NOMO-1 treated with DMSO at 0.1 percent for 48 hours (cell line): ENCODE results near the gene NEURL1.
"Not testable (repeated sequence)": the region's sequence is repeated elsewhere in the genome, so short reads cannot be mapped to it uniquely, and the experiment has no call there.

Source experiments
- DNase-seq: peaks from one replicate; lab custom pipeline; 2025; ENCODE audit not compliant: unreplicated experiment; lab: John Stamatoyannopoulos, UW

The NEURL1 gene

GRCh38 chr10:103602028-103602851, 108.7 kb downstream of the NEURL1 start:
- no peak for DNase-seq

GRCh38 chr10:103602852-103603155, 109.3 kb downstream of the NEURL1 start:
- DNase-seq: no peak

GRCh38 chr10:103603382-103603781, 109.9 kb downstream of the NEURL1 start:
- DNase-seq: no peak

- peak; percentile 7 for DNase-seq
Observed at GRCh38 chr10:103605359-103606096, 112.0 kb downstream of the NEURL1 start.

GRCh38 chr10:103606097-103606438, 112.6 kb downstream of the NEURL1 start:
- DNase-seq: not testable (repeated sequence)

- DNase-seq: not testable (repeated sequence)
Observed at GRCh38 chr10:103607051-103607450, 113.5 kb downstream of the NEURL1 start.

- not testable (repeated sequence) for DNase-seq
Observed at GRCh38 chr10:103608056-103608455, 114.6 kb downstream of the NEURL1 start.

- no peak for DNase-seq
Observed at GRCh38 chr10:103609231-103610082, 116.0 kb downstream of the NEURL1 start.

GRCh38 chr10:103610083-103610472, 116.6 kb downstream of the NEURL1 start:
- DNase-seq: no peak

- no peak for DNase-seq
Observed at GRCh38 chr10:103610921-103611511, 117.5 kb downstream of the NEURL1 start.

GRCh38 chr10:103612462-103613365, 119.2 kb downstream of the NEURL1 start:
- no peak for DNase-seq

GRCh38 chr10:103613616-103614015, 120.1 kb downstream of the NEURL1 start:
- DNase-seq: no peak

GRCh38 chr10:103614306-103615158, 121.0 kb downstream of the NEURL1 start:
- no peak for DNase-seq

- no peak for DNase-seq
Observed at GRCh38 chr10:103616705-103617601, 123.4 kb downstream of the NEURL1 start.

- no peak for DNase-seq
Observed at GRCh38 chr10:103617602-103618385, 124.3 kb downstream of the NEURL1 start.

- DNase-seq: no peak
Observed at GRCh38 chr10:103618575-103619423, 125.3 kb downstream of the NEURL1 start.
